HG03175 (cell line): ENCODE measurements around the gene EIF4ENIF1.
"Not testable (repeated sequence)": the region's sequence is repeated elsewhere in the genome, so short reads cannot be mapped to it uniquely, and the experiment has no call there.

ENCODE experiments used
- ATAC-seq: cut with Tn5 transposase; IDR thresholded peaks from one replicate; pipeline ENCODE4 v1.9.1; 2021; ENCODE audit warnings: mild to moderate bottlenecking, moderate library complexity; ENCODE audit not compliant: unreplicated experiment

Gene EIF4ENIF1

DNA sequence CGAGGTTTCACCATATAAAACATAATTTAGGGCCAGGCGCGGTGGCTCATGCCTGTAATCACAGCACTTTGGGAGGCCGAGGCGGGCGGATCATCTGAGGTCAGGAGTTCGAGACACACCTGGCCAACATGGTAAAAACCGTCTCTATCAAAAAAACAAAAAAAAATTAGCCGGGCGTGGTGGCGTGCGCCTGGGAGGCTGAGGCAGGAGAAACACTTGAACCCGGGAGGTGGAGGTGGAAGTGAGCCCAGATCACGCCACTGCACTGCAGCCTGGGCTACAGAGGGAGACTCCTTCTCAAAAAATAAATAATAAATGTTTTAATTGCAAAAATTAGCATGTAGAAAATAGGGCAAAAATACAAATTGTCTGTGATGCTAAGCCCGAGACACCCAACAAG is 5.7 kb upstream of the EIF4ENIF1 start:
- ATAC-seq: no peak

- not testable (repeated sequence) for ATAC-seq
Measured at GRCh38 chr22:31493355-31493754, 3.7 kb upstream of the EIF4ENIF1 start.

DNA sequence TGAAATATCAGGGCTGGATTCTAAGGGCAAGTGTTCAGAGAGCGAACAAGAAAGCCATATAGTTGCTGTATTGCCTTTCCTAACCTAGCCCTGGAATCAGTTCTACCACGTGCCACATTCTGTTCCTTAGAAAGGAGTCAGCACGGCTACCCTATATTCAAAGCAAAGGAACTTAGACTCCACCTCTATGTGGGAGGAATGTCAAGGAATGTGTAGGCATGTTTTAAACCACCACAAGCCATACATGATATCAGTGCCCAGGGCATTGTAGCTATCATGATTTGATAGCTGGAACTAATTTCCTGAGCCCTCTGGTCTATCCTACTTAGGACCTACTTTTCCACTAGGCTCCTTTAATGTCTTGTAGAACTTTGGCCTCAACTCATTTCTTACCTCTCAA is 2.5 kb upstream of the EIF4ENIF1 start:
- no peak for ATAC-seq

DNA sequence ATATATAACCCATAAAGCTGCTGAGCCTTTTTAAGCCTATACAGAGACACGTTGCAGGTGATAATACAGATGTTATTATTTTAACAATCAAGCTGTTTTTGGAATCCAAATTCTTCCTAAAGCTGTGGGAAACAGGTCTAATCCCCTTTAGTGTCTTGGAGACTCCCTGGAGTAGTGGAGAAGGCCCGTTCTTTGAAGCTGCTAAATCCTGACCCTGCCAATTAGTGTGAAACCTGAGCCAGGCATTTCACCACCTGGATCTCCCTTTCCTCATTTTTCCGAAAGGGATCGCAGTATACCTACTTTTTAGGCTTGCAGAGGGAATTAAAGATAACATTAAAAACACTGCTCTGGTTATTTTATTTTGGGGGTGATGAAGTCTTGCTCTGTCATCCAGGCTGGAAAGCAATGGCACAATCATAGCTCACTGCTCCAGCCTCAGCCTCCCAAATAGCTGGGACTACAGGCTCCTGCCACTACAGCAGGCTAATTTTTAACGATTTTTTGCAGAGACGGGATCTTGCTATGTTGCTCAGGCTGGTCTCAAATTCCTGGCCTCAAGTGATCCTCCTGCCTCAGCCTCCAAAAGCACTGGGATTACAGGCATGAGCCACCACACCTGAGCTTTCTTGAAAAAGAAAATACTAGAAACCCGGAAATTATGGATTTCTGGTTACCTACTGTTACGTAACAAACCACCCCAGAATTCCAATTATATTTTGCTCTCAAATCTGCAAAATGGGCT is 1.7 kb upstream of the EIF4ENIF1 start:
- ATAC-seq: no peak

DNA sequence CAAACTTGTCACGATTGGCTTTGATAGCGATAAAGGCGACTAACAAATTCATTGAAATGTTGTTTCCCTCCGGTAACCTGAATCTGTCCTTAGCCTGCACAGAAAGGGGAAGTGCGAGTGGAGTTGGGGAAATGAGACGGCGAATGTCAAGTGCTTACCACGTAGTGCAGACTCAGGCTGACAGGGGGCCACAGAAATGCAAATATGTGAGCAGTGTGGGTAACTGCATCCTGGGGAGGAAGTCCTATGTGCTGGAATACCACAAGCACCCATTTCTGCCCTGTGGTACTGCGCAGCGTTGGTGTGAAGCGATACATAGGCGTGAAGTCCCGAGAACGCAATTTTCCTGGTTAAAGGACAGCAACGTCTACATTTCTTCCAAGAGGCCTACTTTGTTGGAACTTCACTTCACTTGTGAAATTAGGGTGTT is 869 bp upstream of the EIF4ENIF1 start:
- ATAC-seq: peak; percentile 64

- ATAC-seq: peak; percentile 13
Measured at GRCh38 chr22:31488988-31489617, 539 bp downstream of the EIF4ENIF1 start.

GRCh38 chr22:31488346-31488883 is 1.2 kb downstream of the EIF4ENIF1 start:
- no peak for ATAC-seq

GRCh38 chr22:31486951-31487350 is 2.7 kb downstream of the EIF4ENIF1 start:
- ATAC-seq: no peak

- not testable (repeated sequence) for ATAC-seq
Measured at GRCh38 chr22:31486369-31486768, 3.3 kb downstream of the EIF4ENIF1 start.

GRCh38 chr22:31482470-31482869 is 7.2 kb downstream of the EIF4ENIF1 start:
- not testable (repeated sequence) for ATAC-seq

DNA sequence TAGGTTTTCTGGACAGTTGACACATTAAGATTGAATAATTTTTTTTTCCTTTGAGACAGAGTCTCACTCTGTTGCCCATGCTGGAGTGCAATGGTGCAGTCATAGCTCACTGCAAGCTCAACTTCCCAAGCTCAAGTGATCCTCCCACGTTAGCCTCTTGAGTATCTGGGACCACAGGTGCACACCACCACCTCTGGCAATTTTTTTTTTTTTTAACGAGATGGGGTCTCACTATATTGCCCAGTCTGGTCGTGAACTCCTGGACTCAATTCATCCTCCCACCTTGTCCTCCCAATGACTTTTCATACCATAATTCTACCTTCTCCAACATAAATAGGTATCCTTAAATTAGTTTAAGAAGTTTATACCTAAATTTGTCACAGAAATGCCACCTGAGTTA is 8.5 kb downstream of the EIF4ENIF1 start:
- no peak for ATAC-seq

DNA sequence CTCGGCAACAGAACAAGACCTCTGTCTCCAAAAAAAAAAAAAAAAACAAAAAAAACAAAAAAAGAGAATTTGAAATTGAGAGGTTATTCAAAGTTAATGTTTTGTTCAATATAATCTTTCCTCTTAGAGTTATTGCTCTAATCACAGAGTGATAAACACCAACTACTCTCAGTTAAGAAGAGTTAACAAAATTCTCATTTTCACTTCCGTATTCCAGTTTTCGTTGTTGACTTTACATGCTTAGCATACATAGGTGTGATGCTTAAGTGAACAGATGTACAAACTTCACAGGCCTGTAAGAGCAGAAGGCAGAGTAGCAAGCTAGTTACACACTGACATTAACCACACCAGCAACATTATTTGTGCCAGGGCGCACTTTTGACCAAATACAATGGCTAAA is 12.3 kb downstream of the EIF4ENIF1 start:
- peak; percentile 75 for ATAC-seq

GRCh38 chr22:31475800-31476199 is 13.8 kb downstream of the EIF4ENIF1 start:
- ATAC-seq: no peak

DNA sequence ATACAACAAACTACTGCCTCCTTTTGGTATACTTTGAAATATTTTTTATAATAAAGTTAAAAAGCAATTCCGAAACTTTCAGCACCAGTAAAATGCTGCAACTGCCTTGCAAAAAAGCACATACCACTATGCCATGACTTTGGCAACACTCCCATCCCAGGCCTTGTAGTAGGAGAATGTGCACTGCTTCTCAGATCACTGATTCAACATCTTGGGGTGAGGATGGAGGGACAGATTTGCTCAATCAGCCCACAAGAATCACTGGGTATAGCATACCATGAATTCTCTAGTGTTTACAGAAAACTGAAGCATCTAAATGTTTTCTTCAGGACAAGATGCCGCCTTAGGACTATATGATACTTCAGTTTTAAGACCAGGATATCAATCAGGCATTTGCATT is 14.9 kb downstream of the EIF4ENIF1 start:
- no peak for ATAC-seq

DNA sequence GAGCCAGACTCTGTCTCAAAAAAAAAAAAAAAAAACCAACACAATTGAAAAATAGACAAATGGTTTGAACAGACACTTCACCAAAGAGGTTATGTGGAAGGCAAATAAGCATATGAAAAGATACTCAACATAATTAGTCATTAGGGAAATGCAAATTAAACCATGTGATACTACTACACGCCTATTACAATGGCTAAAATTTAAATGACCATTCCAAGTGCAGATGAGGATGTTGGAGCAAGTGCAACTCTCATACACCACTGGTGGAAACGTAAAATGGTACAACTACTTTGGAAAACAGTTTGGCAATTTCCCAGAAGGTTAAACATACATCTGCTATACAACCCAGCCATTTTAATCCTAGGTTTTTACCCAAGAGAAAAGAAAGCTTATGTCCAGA is 24.3 kb downstream of the EIF4ENIF1 start:
- no peak for ATAC-seq

- ATAC-seq: no peak
Measured at GRCh38 chr22:31461699-31462098, 27.9 kb downstream of the EIF4ENIF1 start.

DNA sequence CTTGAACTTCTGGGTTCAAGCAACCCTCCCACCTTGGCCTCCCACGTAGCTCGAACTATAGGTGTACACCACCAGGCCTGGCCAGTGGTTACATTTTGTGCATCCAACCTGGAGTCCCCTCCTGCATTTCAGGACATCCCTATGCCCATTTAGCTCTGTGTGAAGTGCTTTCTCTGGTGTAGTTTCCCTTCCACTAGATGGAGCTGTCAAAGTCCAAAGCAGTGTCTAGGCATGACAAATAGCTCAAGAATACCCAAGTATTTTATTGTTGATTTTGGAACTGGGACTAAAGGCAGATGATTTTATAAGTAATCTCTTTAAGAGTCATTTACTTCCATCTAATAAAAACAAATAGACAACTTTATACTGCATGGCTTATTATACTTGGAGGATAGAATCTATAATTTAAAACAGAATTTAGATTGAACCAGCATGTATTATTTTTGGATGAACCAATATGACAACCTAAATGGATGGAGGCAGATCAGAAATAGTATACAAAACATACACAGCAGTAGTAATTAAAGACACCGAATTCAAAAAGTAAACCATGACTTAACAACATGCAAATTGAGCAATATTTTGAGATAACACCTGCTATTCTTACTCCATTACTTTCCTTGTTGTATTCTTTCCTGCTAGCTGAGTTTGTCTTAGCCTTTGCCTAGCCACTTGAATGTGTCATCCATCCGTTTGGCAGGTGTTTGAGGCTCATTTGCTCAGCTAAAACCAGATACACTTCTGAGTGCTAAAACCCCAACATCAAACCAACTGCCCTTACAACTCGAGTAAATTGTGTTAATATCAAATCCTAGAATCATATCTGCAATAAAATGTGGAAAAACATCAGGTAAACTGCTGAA is 37.7 kb downstream of the EIF4ENIF1 start:
- ATAC-seq: no peak

GRCh38 chr22:31449506-31449905 is 40.1 kb downstream of the EIF4ENIF1 start:
- ATAC-seq: no peak

- no peak for ATAC-seq
Measured at GRCh38 chr22:31448382-31448781, 41.3 kb downstream of the EIF4ENIF1 start.

- no peak for ATAC-seq
Measured at GRCh38 chr22:31447337-31447736, 42.3 kb downstream of the EIF4ENIF1 start.

- no peak for ATAC-seq
Measured at GRCh38 chr22:31446767-31447166, 42.9 kb downstream of the EIF4ENIF1 start.
